HepG2 (cell line): Measurements from ENCODE around the gene TMEM198. TPM values are rescaled to one million over a fixed set of nuclear protein-coding genes. Genes with fewer than 3 reads are reported as not detected.

ENCODE experiments used
- ATM ChIP-seq: fragments of 450-650 bp; IDR thresholded peaks from 2 replicates; pipeline ENCODE4 v1.7.1; 2017; ENCODE audit warnings: mild to moderate bottlenecking, borderline replicate concordance
- CCDC6 ChIP-seq: sonication (generic); formaldehyde crosslinking; IDR thresholded peaks from 2 replicates; pipeline ENCODE4 v1.8.1; 2022; ENCODE audit warnings: mild to moderate bottlenecking, missing genetic modification reagents, moderate library complexity
- GMEB1 ChIP-seq: sonication (generic); formaldehyde crosslinking; IDR thresholded peaks from 2 replicates; pipeline ENCODE4 v1.5.1; 2020; ENCODE audit warnings: missing genetic modification reagents, mild to moderate bottlenecking, borderline replicate concordance
- KDM3A ChIP-seq: IDR thresholded peaks from 2 replicates; pipeline ENCODE4 v1.6.1; 2018; ENCODE audit warnings: low read depth, missing compliant biosample characterization
- KLF12 ChIP-seq: sonication (generic); formaldehyde crosslinking; IDR thresholded peaks from 2 replicates; pipeline ENCODE4 v1.4.0; 2020; ENCODE audit warnings: missing genetic modification reagents, borderline replicate concordance
- MTF1 ChIP-seq: sonication (generic); formaldehyde crosslinking; IDR thresholded peaks from 2 replicates; pipeline ENCODE4 v1.5.0; 2020; ENCODE audit warnings: missing genetic modification reagents
- NKX3-1 ChIP-seq: sonication (generic); formaldehyde crosslinking; IDR thresholded peaks from 2 replicates; pipeline ENCODE4 v1.5.0; 2020; ENCODE audit warnings: missing genetic modification reagents
- SP1 ChIP-seq, 2 experiments: fragments of 450-650 bp in 1 of 2; sonication (generic) in 1 of 2; formaldehyde crosslinking in 1 of 2; IDR thresholded peaks; 2 replicates each; pipeline versions ENCODE4 v1.4.0 to v1.6.1; 2016 to 2020; ENCODE audit warnings: missing genetic modification reagents in 1 of 2
- TFDP1 ChIP-seq: IDR thresholded peaks from 2 replicates; pipeline ENCODE4 v1.6.1; 2016; ENCODE audit warnings: missing compliant biosample characterization, missing genetic modification reagents, borderline replicate concordance
- TGIF2 ChIP-seq: IDR thresholded peaks from 2 replicates; pipeline ENCODE4 v1.6.1; 2016; ENCODE audit warnings: control low read depth, missing compliant biosample characterization
- UBTF ChIP-seq: sonication (generic); formaldehyde crosslinking; IDR thresholded peaks from 2 replicates; pipeline ENCODE4 v1.4.0; 2020; ENCODE audit warnings: mild to moderate bottlenecking, missing genetic modification reagents
- WIZ ChIP-seq: sonication (generic); formaldehyde crosslinking; IDR thresholded peaks from 2 replicates; pipeline ENCODE4 v1.5.1; 2020; ENCODE audit warnings: mild to moderate bottlenecking, missing genetic modification reagents
- ZBTB8A ChIP-seq: sonication (generic); formaldehyde crosslinking; IDR thresholded peaks from 2 replicates; pipeline ENCODE4 v1.4.0; 2020; ENCODE audit warnings: mild to moderate bottlenecking, low read depth, missing genetic modification reagents, borderline replicate concordance
- ZNF563 ChIP-seq: sonication (generic); formaldehyde crosslinking; IDR thresholded peaks from 2 replicates; pipeline ENCODE4 v1.8.0; 2022; ENCODE audit warnings: mild to moderate bottlenecking, moderate library complexity, missing genetic modification reagents
- ZNF570 ChIP-seq: sonication (generic); formaldehyde crosslinking; IDR thresholded peaks from 2 replicates; pipeline ENCODE4 v1.4.0; 2020; ENCODE audit warnings: mild to moderate bottlenecking, missing genetic modification reagents, borderline replicate concordance
- ZNF574 ChIP-seq: sonication (generic); formaldehyde crosslinking; IDR thresholded peaks from 2 replicates; pipeline ENCODE4 v1.4.0; 2020; ENCODE audit warnings: missing genetic modification reagents
- ZNF652 ChIP-seq: IDR thresholded peaks from 2 replicates; pipeline ENCODE4 v1.6.1; 2016; ENCODE audit warnings: low read depth, borderline replicate concordance
- ZNF746 ChIP-seq: sonication (generic); formaldehyde crosslinking; IDR thresholded peaks from 2 replicates; pipeline ENCODE4 v1.8.0; 2022; ENCODE audit warnings: mild to moderate bottlenecking, missing genetic modification reagents
- ZSCAN20 ChIP-seq: sonication (generic); formaldehyde crosslinking; IDR thresholded peaks from 2 replicates; pipeline ENCODE4 v1.4.0; 2020; ENCODE audit warnings: missing genetic modification reagents, mild to moderate bottlenecking, borderline replicate concordance
- polyA plus RNA-seq, 8 experiments: library from polyadenylated mRNA; depleted of rRNA in 3 of 8; stranded (reverse) in 7 of 8; unstranded in 1 of 8; fragments of >200 nt; fragmentation: Illumina TruSeq in 4 of 8; extraction: Trizol in 4 of 8; gene quantifications; 2 replicates each; pipeline versions ENCODE4 v1.2.1 to v1.2.3, GENCODE V29; 2011 to 2016; ENCODE audit warnings: low read depth in 4 of 8, missing spikeins in 1 of 8, mixed read lengths in 1 of 8; ENCODE audit not compliant: insufficient read depth in 1 of 8
- total RNA-seq, 5 experiments: library from RNA; depleted of rRNA; stranded (reverse); fragments of >200 nt; fragmentation: Illumina TruSeq; extraction: Trizol; gene quantifications; 2 replicates each; pipeline ENCODE4 v1.2.3, GENCODE V29; 2016; ENCODE audit warnings: low read depth in 1 of 5

The TMEM198 gene
- total and polyA plus RNA-seq, 2 of the 13 experiments (the other 11 are each of a cell fraction or from before 2014, with no cell fraction given) = 17.3 to 23.5 TPM

- TF ChIP-seq ZNF652 (CRISPR knock-in tag) (0 out of 2 replicates have a peak, but pooled peaks have one; percentile 8), KLF12 (0 out of 2 replicates have a peak, but pooled peaks have one; percentile 56), ZBTB8A (CRISPR knock-in tag) (no peak), ZNF570 (0 out of 2 replicates have a peak, but pooled peaks have one; percentile 61), TFDP1 (peak; percentile 62; the same call in 1 of the 2 replicates), SP1 (IDR thresholded peaks at IDR 0.05) (no peak), SP1 (CRISPR knock-in tag; IDR thresholded peaks at IDR 0.05) (peak; percentile 66; the same call in 1 of the 2 replicates), NKX3-1 (CRISPR knock-in tag) (peak; percentile 33; the same call in 1 of the 2 replicates), MTF1 (CRISPR knock-in tag) (no peak), WIZ (CRISPR knock-in tag) (no peak; the same call in 1 of the 2 replicates), ZNF563 (CRISPR knock-in tag) (no peak; the same call in 1 of the 2 replicates), ZNF746 (CRISPR knock-in tag) (peak; percentile 21; the same call in 1 of the 2 replicates), GMEB1 (CRISPR knock-in tag) (peak; percentile 76), ATM (no peak), UBTF (CRISPR knock-in tag) (0 out of 2 replicates have a peak, but pooled peaks have one; percentile 11), CCDC6 (CRISPR knock-in tag) (no peak; the same call in 1 of the 2 replicates), TGIF2 (CRISPR knock-in tag) (no peak), KDM3A (peak; percentile 24; the same call in 1 of the 2 replicates), ZSCAN20 (CRISPR knock-in tag) (peak; percentile 24; the same call in 1 of the 2 replicates), ZNF574 (peak; percentile 87)
Measured at GRCh38 chr2:219498280-219499057, 45.4 kb upstream of the TMEM198 start, which contains the start of gene GMPPA (continued).
